ENCODE results near the gene FAM110A. TPM values are rescaled to one million over a fixed set of nuclear protein-coding genes. Genes with fewer than 3 reads are reported as not detected.
"Not testable (repeated sequence)": the region's sequence is repeated elsewhere in the genome, so short reads cannot be mapped to it uniquely, and the experiment has no call there.

The FAM110A gene
- total and polyA plus RNA-seq, 4 donors, result 8.6 to 17.9 (median 12.7) TPM

GRCh38 chr20:805713-806112, 27.8 kb upstream of the FAM110A start:
- no peaks in the 10 kb centered on the region for H3K36me3 ChIP-seq (ENCODE audit: control insufficient read depth in 4 of 4, insufficient read depth in 4 of 4, low read length in 4 of 4)
- ATAC-seq (ENCODE audit: insufficient read depth, low FRiP score), result no peak
- H3K27ac ChIP-seq (ENCODE audit: low read depth in 1 of 2, low read length in 1 of 2), result no peak overlapping the region
- H3K4me1 ChIP-seq (ENCODE audit: control insufficient read depth in 5 of 5, insufficient read depth in 5 of 5, low read length in 5 of 5), result no peaks in the 10 kb centered on the region
- no peak for DNase-seq
- WGBS, 2 donors, result 27 to 37% methylated on average over 1 of the region's 1 CpG
- H3K9me3 ChIP-seq (ENCODE audit: control insufficient read depth in 4 of 4, insufficient read depth in 3 of 4, low read length in 3 of 4), result peaks cover 0 to 4% (median under 1%) of the 10 kb centered on the region in 4 donors
- TF ChIP-seq, protein P1, sequence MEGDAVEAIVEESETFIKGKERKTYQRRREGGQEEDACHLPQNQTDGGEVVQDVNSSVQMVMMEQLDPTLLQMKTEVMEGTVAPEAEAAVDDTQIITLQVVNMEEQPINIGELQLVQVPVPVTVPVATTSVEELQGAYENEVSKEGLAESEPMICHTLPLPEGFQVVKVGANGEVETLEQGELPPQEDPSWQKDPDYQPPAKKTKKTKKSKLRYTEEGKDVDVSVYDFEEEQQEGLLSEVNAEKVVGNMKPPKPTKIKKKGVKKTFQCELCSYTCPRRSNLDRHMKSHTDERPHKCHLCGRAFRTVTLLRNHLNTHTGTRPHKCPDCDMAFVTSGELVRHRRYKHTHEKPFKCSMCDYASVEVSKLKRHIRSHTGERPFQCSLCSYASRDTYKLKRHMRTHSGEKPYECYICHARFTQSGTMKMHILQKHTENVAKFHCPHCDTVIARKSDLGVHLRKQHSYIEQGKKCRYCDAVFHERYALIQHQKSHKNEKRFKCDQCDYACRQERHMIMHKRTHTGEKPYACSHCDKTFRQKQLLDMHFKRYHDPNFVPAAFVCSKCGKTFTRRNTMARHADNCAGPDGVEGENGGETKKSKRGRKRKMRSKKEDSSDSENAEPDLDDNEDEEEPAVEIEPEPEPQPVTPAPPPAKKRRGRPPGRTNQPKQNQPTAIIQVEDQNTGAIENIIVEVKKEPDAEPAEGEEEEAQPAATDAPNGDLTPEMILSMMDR (IDR thresholded peaks at IDR 0.05; ENCODE audit: control extremely low read depth, extremely low read depth), result no peak
- H3K9ac ChIP-seq (ENCODE audit: insufficient read depth in 1 of 2, low read length in 2 of 2), result no peak overlapping the region
- peaks cover 0 to 6% (median 0%) of the 10 kb centered on the region in 3 donors for H3K27me3 ChIP-seq (ENCODE audit: control insufficient read depth in 3 of 3, insufficient read depth in 3 of 3, low read length in 2 of 3)
- H3K4me3 ChIP-seq, result no peak overlapping the region

GRCh38 chr20:811776-812434, 21.6 kb upstream of the FAM110A start:
- ATAC-seq (ENCODE audit: insufficient read depth, low FRiP score); H3K36me3 ChIP-seq (ENCODE audit: control insufficient read depth in 4 of 4, insufficient read depth in 4 of 4, low read length in 4 of 4); DNase-seq; H3K27me3 ChIP-seq (ENCODE audit: control insufficient read depth in 3 of 3, insufficient read depth in 3 of 3, low read length in 2 of 3); H3K4me3 ChIP-seq; H3K9me3 ChIP-seq (ENCODE audit: control insufficient read depth in 4 of 4, insufficient read depth in 3 of 4, low read length in 3 of 4); H3K4me1 ChIP-seq (ENCODE audit: control insufficient read depth in 5 of 5, insufficient read depth in 5 of 5, low read length in 5 of 5); H3K9ac ChIP-seq (ENCODE audit: insufficient read depth in 1 of 2, low read length in 2 of 2); H3K27ac ChIP-seq (ENCODE audit: low read depth in 1 of 2, low read length in 1 of 2): not testable (repeated sequence)
- WGBS, 2 donors, result 73 to 80% methylated on average over 13 of the region's 13 CpGs

DNA sequence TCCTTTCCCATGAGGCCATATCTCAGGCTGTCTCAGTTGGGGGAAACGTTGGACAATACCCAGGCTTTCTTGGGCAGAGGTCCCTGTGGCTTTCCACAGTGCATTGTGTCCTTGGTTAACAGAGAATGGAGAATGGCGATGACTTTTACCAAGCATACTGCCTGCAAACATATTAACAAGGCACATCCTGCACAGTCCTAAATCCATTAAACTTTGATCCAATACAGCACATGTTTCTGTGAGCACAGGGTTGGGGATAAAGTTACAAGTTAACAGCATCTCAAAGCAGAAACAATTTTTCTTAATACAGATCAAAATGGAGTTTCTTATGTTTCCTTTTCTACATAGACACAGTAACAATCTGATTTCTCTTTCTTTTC, 21.1 kb upstream of the FAM110A start:
- ATAC-seq (ENCODE audit: insufficient read depth, low FRiP score); DNase-seq; H3K4me3 ChIP-seq; H3K27ac ChIP-seq (ENCODE audit: low read depth in 1 of 2, low read length in 1 of 2); H3K4me1 ChIP-seq (ENCODE audit: control insufficient read depth in 5 of 5, insufficient read depth in 5 of 5, low read length in 5 of 5); H3K36me3 ChIP-seq (ENCODE audit: control insufficient read depth in 4 of 4, insufficient read depth in 4 of 4, low read length in 4 of 4); H3K27me3 ChIP-seq (ENCODE audit: control insufficient read depth in 3 of 3, insufficient read depth in 3 of 3, low read length in 2 of 3); H3K9ac ChIP-seq (ENCODE audit: insufficient read depth in 1 of 2, low read length in 2 of 2); H3K9me3 ChIP-seq (ENCODE audit: control insufficient read depth in 4 of 4, insufficient read depth in 3 of 4, low read length in 3 of 4): not testable (repeated sequence)
- 46 to 53% methylated on average over 2 of the region's 2 CpGs for WGBS, 2 donors

GRCh38 chr20:813390-813789, 20.1 kb upstream of the FAM110A start:
- Histone ChIP-seq H3K9ac (ENCODE audit: insufficient read depth in 1 of 2, low read length in 2 of 2) (no peak overlapping the region), H3K4me1 (ENCODE audit: control insufficient read depth in 5 of 5, insufficient read depth in 5 of 5, low read length in 5 of 5) (no peaks in the 10 kb centered on the region), H3K27ac (ENCODE audit: low read depth in 1 of 2, low read length in 1 of 2) (no peak overlapping the region), H3K27me3 (ENCODE audit: control insufficient read depth in 3 of 3, insufficient read depth in 3 of 3, low read length in 2 of 3) (peaks cover 0 to 6% (median 0%) of the 10 kb centered on the region in 3 donors), H3K36me3 (ENCODE audit: control insufficient read depth in 4 of 4, insufficient read depth in 4 of 4, low read length in 4 of 4) (no peaks in the 10 kb centered on the region), H3K4me3 (no peak overlapping the region), H3K9me3 (ENCODE audit: control insufficient read depth in 4 of 4, insufficient read depth in 3 of 4, low read length in 3 of 4) (no peaks in the 10 kb centered on the region)
- ATAC-seq (ENCODE audit: insufficient read depth, low FRiP score), result no peak
- DNase-seq, result no peak
- TF ChIP-seq, protein P1 (IDR thresholded peaks at IDR 0.05; ENCODE audit: control extremely low read depth, extremely low read depth), result no peak
- WGBS, 2 donors, result 66 to 74% methylated on average over 8 of the region's 8 CpGs

Data from lung (tissue), 12 donors.